Body of pancreas (tissue), 4 donors: ENCODE data around the gene SCN7A.
"Not testable (repeated sequence)": the region's sequence is repeated elsewhere in the genome, so short reads cannot be mapped to it uniquely, and the experiment has no call there.

ENCODE experiments used
- CTCF ChIP-seq, 7 experiments: fragments of 450-650 bp in 4 of 7; fragments of 200-600 bp in 3 of 7; sonication (generic) in 3 of 7; IDR thresholded peaks; one replicate each; pipeline ENCODE4 v1.5.1; 2016 to 2019; ENCODE audit warnings: antibody characterized with exemption in 7 of 7
- POLR2A ChIP-seq, 3 donors: fragments of 450-650 bp; IDR thresholded peaks; one replicate each; pipeline ENCODE4 v1.6.1; 2016; ENCODE audit warnings: antibody characterized with exemption in 3 of 3, mild to moderate bottlenecking in 2 of 3

GRCh38 chr2:166455823-166456222 lies 38.2 kb downstream of the SCN7A start:
- TF ChIP-seq CTCF, POLR2A (IDR thresholded peaks at IDR 0.05): not testable (repeated sequence)
